OCI-M2 (cell line): ENCODE results near the gene CLEC2L.

Experiments used
- DNase-seq: peaks from one replicate; lab custom pipeline; 2025; ENCODE audit not compliant: unreplicated experiment; lab: John Stamatoyannopoulos, UW

CLEC2L gene

GRCh38 chr7:139522830-139523198, 671 bp upstream of the CLEC2L start:
- no peak for DNase-seq

GRCh38 chr7:139523968-139524815, 707 bp downstream of the CLEC2L start:
- DNase-seq, result no peak

- no peak for DNase-seq
These were observed 1.8 kb downstream of the CLEC2L start for GRCh38 chr7:139525239-139525638.

GRCh38 chr7:139525750-139526149, 2.3 kb downstream of the CLEC2L start:
- DNase-seq, result no peak

- no peak for DNase-seq
These were observed 3.4 kb downstream of the CLEC2L start for GRCh38 chr7:139526578-139527544.

- DNase-seq, result no peak
These were observed 7.6 kb downstream of the CLEC2L start for GRCh38 chr7:139531094-139531493.

GRCh38 chr7:139532636-139533155, 9.2 kb downstream of the CLEC2L start:
- DNase-seq, result no peak

GRCh38 chr7:139534096-139534495, 10.6 kb downstream of the CLEC2L start:
- DNase-seq, result no peak

GRCh38 chr7:139534966-139535651, 11.6 kb downstream of the CLEC2L start:
- no peak for DNase-seq

- DNase-seq, result no peak
These were observed 12.7 kb downstream of the CLEC2L start for GRCh38 chr7:139536152-139536551.

GRCh38 chr7:139538881-139539635, 15.6 kb downstream of the CLEC2L start:
- DNase-seq, result no peak

GRCh38 chr7:139540203-139540602, 16.7 kb downstream of the CLEC2L start:
- DNase-seq, result no peak

- no peak for DNase-seq
These were observed 18.3 kb downstream of the CLEC2L start for GRCh38 chr7:139541600-139542307.

GRCh38 chr7:139542308-139543151, 19.0 kb downstream of the CLEC2L start:
- no peak for DNase-seq

GRCh38 chr7:139543801-139544603, 20.5 kb downstream of the CLEC2L start:
- no peak for DNase-seq

GRCh38 chr7:139544645-139545044, 21.2 kb downstream of the CLEC2L start:
- DNase-seq, result no peak

- DNase-seq, result no peak
These were observed 25.0 kb downstream of the CLEC2L start for GRCh38 chr7:139548302-139549028.
